Measurements from ENCODE around the gene EFEMP1. TPM values are rescaled to one million over a fixed set of nuclear protein-coding genes. Genes with fewer than 3 reads are reported as not detected.

The EFEMP1 gene, protein sequence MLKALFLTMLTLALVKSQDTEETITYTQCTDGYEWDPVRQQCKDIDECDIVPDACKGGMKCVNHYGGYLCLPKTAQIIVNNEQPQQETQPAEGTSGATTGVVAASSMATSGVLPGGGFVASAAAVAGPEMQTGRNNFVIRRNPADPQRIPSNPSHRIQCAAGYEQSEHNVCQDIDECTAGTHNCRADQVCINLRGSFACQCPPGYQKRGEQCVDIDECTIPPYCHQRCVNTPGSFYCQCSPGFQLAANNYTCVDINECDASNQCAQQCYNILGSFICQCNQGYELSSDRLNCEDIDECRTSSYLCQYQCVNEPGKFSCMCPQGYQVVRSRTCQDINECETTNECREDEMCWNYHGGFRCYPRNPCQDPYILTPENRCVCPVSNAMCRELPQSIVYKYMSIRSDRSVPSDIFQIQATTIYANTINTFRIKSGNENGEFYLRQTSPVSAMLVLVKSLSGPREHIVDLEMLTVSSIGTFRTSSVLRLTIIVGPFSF
- 28.4 to 50.0 TPM (median 45.7 TPM) in 5 replicates for total RNA-seq (2022; extraction: Qiagen RNA extraction; ENCODE audit: low read depth)

GRCh38 chr2:55923091-55923981 is at the start of gene EFEMP1:
Gene EFEMP1 (minus strand): TSS chr2:55923782. CDS start chr2:55922440, 1,342 bp downstream.

Other genes starting within 250 kb of the EFEMP1 start
- 30.4 to 46.9 TPM (median 34.2 TPM) in 5 replicates for gene PNPT1, start 229.9 kb downstream of the EFEMP1 start, total RNA-seq (2022; extraction: Qiagen RNA extraction; ENCODE audit: low read depth)

All from A549 treated with GW870086 at 1 μM for 4 hours (cell line).